GM19372 (cell line): ENCODE measurements around the gene GRK3.

Source experiments
- ATAC-seq: cut with Tn5 transposase; IDR thresholded peaks from one replicate; pipeline ENCODE4 v1.9.1; 2021; ENCODE audit warnings: mild to moderate bottlenecking, low read depth, moderate library complexity; ENCODE audit not compliant: unreplicated experiment

Gene GRK3

DNA sequence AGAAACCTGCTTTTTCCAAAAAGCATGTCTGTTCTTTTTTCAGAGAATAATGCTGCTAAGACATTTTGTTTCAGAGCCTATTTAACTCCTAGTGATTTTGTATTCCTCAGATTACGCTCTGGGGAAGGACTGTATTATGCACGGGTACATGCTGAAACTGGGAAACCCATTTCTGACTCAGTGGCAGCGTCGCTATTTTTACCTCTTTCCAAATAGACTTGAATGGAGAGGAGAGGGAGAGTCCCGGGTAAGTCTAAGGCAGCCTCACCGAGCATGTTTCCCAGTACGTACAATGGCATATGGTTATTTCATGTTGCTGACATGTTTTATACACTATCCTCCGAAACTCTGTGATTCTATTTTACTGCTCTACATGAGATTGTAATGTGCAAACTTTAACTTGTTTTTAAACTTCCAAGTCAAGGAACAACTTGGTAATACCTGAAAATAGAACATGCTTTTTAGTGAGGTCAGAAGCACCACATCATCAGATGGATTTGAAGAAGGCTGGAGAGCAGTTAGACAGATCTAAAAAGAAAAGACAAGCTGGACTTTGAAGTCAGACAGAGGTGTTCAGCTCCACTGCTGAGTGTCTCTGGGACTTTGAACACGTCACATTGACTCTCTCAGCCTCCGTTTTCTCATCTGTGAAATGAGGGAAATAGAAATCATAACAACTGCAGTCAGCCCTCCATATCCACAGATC lies 153.8 kb downstream of the GRK3 start:
- ATAC-seq: no peak

DNA sequence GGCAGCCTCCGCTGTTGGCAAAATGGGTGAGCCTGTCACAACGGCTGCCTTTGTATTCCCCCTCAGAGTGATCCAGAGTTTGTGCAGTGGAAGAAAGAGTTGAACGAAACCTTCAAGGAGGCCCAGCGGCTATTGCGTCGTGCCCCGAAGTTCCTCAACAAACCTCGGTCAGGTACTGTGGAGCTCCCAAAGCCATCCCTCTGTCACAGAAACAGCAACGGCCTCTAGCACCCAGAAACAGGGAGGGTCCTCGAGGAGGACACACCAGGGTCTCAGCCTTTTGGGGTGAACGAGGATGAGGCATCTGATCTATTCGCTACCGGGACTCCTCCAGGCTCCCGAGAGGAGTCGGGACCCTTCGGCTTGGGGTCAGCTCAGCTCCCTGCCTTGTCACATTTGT lies 157.7 kb downstream of the GRK3 start:
- no peak for ATAC-seq

DNA sequence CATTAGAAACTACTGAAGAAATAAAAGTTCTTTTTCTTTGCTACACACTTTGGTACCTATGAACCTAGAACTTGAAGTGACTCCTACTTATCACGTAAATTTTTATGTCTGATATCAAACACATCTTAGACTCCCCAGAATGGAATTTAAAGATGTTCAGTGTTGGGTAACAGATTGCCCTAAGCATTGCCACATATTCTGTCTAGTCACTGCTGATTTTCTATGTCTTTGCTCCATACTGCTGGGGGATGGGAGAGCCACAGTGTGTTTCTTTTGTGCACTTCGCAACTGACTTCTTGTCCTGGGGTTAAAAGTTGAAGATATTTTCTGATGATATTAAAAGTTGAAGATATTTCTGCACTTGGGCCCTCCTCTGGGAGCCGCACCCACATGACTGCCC lies 158.2 kb downstream of the GRK3 start:
- no peak for ATAC-seq

GRCh38 chr22:25726241-25726640 lies 161.8 kb downstream of the GRK3 start:
- no peak for ATAC-seq

DNA sequence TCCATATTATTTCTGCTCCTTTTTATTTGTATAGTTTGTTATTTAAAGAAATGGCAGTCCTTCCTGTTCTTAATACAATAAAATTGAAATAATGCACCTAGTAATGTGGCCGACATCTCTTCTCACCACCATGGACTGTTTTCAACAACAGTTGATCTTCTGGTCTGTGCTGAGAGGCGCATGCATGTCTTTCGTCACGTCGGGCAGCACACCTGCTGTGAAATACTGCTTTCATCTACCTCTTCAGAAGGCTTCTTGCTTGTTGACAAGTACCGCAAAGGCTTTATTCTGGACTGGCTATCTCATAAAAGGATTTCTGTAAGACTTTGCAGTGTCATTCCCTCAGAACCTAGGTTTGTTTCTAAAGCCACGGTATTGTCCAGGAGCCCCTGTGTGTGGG lies 163.6 kb downstream of the GRK3 start:
- no peak for ATAC-seq

DNA sequence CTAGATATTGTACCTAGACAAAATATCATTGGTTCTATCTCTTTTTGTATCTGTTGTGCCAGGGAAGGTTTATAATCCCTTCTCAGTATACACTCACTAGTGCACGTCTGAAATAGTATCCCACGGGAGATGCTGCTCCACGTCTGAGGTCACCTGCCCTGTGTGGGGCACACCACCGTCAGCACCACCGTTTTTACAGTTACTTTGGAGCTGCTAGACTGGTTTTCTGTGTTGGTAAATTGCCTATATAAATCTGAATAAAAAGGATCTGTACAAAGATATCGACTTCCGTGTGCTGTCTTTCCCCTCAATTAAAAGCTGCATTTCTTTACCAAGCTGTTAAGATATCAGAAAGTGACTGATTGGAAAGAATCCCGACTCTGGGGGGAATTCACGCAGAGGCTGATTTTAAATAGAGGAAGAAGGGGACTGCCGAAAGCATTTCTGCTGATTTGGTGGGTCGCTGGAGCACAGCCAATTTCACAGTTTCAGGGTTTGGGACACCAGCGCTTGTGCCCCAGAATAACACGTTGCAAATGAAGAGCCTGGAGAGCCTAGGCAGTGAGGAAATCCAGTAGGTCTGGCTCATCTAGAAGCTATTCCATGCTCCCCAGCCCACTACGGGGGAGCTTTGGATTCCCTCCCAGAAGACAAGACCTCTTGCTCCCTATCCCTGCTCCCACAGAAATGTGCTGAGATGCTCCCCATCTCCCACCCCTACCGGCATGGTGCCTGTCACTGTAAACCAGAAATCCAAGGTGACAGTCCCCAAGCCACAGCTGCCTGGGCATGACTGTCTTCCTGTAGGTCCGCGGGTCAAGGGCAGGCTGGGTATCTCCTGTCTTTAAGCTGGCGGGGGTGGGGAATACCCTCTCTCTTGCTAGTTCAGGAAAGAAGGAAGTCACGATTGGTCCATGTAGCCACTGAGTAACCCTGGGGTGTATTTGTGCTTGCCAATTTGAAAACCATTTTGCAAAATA lies 164.8 kb downstream of the GRK3 start:
- ATAC-seq: no peak

GRCh38 chr22:25735650-25736049 lies 171.2 kb downstream of the GRK3 start:
- no peak for ATAC-seq

DNA sequence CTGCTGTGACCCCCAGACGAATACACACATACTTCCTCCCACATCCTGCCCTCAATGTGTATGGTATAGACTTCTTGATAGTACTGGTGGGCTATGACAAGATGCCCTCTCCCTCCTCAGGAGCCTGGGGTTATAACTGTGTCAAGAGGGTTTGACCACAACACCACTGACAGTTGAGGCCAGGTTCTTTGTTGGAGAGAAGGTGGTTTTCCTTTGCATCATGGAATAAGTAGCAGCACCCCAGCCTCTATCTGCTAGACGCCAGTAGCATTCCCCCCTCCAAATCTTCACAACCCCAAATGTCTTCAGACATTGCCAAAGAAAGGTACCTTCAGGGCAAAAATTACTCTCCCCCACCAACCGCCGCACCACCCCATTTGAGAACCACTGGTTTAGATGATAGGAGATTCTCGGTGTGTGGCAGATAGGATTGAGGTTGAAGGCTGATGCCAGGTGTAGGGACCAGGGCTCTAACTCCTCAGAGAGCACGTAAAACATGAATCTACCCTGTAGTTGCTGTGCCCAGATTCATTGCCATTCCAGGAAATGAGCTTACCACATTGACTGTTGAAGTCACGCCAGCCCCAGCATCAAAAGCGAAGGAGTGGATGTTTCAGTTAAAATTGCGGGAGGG lies 172.0 kb downstream of the GRK3 start:
- ATAC-seq: no peak

DNA sequence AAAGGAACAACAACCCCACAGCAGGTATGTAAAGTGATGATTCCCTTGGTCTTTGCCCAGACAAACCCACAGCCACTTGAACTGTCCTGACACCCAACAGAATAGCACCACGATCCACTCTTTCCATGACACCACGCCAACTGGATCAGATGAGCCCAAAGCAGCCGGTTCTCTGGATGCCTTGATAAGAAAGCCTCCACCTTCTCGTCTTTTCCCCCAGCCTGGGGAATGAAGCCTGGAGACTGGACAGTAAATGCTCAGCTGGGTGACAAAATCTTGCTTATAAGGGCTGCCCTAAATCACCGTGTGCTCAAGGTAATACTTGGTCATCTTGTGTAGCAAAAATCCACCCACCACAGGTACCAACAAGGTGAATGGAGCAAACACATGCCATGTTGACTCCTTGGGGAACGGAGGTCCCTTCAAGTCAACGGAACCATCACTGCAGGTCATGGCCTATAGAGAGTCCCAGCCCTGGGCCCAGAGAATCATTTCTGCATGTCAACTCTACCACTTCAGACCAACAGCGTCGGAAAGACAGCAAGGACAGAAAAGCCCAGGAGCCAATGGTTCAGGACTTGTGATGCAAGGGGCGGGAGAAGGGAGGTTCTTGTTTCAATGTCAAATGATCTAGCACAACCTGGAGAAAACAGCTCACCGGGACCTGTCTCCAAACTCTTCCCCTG lies 175.3 kb downstream of the GRK3 start:
- ATAC-seq: no peak

DNA sequence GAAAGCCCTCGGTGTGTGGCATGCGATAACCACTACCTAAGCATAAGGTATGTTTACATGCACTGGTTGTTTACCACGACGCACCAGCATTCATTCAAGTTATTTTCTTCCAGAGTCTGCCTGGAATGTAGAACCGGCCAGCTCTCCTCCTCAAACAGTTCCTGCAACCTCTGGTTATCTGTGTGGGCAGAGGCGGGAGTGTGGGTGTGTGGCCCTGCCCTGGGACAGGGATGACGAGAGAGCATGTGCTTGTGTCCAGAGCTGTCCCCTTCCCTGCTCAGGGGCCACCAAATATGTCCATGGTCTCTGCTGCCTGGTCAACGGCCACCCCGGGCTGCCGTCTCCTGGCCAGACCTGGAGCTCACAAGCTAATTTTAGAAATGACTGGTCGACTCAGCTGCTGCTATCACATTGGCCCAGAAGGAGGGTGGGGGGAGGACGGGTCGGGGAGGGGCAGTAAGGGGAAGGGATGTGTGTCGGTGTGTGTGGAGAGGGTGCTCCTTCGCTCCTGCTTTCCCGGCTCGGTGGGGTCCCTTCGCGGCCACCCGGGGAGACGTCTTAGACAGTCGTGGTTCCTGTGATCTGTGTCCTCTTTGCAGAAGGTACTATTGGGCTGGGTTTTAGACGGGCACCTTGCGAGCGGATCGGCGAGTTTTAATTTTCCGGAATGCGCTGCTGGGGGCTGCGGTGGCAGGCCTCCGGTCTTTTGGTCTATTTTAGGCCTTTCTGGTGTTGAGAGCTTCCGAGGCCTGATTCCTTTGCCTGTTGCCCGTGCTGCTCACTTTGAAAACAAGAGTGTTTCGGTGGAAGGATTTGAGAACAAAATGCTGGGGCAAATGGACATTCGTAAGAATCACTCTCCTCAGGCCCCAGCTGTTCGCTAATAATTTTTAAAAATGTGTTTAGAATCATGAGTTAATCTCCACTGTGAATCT lies 177.5 kb downstream of the GRK3 start, which contains the start of gene MYO18B:
Gene MYO18B, plus strand, starts transcription at position 497 of the 935 bp plus-strand sequence. CDS start 18,905 bp downstream, outside the sequence.
- ATAC-seq: no peak

GRCh38 chr22:25742918-25743708 lies 178.6 kb downstream of the GRK3 start:
- ATAC-seq: no peak

DNA sequence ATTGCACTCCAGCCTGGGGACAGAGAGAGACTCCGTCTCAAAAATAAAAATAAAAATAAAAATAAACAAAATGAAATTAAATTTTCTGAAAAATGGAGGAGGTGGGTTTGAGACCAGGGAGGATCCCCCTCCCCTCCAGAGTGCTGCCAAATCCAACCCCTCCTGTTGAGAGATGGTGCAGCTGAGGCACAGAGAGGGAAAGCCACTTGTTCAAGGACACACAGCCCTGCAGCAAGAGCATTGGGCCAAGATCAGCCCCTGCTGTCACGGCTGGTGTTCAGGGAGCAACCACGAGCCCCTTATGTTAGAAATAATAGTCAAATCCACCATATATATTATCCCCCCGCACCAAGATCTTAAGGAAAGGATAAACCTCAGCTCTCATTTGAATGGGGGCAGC lies 180.2 kb downstream of the GRK3 start:
- no peak for ATAC-seq

GRCh38 chr22:25745341-25746011 lies 181.0 kb downstream of the GRK3 start:
- ATAC-seq: no peak

- ATAC-seq: no peak
Measured at GRCh38 chr22:25746012-25746373, 181.5 kb downstream of the GRK3 start.

DNA sequence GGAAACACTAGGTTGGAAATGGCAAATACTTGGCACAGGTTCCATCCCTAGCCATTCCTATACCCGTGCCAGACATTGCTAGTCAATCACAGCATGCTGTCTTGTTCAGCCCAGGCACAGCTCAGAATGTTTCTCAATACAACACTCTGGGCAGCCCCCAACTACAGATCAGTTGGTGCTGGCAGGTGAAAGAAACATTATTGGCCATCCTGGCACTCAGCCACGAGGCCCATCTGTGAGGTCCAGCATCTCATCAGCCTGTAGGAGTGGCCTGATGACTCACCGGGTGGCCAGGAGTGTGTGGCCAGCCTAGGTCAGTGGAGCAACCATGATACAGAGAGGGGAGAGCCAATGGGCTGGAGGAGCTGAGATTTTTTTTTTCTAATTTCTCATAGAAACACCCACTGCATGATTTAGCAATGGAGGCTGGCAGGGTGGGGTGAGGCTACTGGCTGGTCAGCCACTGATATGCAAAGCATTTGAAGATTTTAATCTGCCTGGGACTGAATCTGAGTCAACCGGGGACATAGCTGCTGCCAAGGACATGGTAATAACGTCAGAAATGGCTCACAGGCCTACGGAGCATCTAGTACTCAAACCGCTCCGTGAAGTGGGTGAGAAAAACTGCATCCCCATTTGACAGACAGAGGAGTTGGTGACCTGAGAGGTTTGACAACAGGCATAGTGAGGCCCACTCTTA lies 182.9 kb downstream of the GRK3 start:
- no peak for ATAC-seq

- ATAC-seq: no peak
Measured at GRCh38 chr22:25748140-25748539, 183.7 kb downstream of the GRK3 start.

DNA sequence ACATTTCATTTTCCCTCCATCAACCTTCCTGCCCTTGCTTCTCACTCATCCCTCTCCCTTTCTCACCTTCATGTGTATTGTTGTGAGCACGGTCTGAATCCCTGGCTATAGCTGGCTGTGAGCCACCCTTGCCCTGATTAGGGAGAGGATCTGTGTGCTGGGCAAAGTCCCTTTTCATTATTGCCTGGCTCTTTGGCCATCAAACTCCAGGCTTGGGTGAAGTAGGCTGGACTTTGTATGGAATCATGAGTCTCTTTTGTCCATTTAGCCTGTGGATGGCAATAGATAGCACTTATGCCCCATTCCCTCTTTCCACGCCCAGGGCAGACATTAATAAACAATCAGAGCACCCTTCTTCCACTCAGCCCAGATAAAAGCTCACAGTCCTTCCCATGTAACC lies 184.2 kb downstream of the GRK3 start:
- no peak for ATAC-seq
